Common myeloid progenitor, CD34-positive (primary cell): ENCODE data around the gene SPRYD4.

Source experiments
- CTCF ChIA-PET: fragments of 350-600 bp; sonication (Branson Sonifier 250); formaldehyde crosslinking; loops from one replicate; lab custom pipeline; 2021; ENCODE audit warnings: antibody characterized with exemption; lab: Charles Lee
- POLR2A ChIA-PET: fragments of 350-600 bp; sonication (Branson Sonifier 250); formaldehyde crosslinking; loops from one replicate; lab custom pipeline; 2021; ENCODE audit warnings: antibody characterized with exemption; lab: Charles Lee
- DNase-seq, 3 donors: peaks; one replicate each; pipeline versions ENCODE4 v3.0.0 to v3.0.0-alpha.2; 2013
- H3K27ac ChIP-seq, 2 experiments: 1 replicate in 1 of 2; 2 replicates in 1 of 2; pipeline ENCODE4 v1.7.0; 2013; ENCODE audit warnings: inconsistent platforms in 2 of 2, low read length in 2 of 2, mild to moderate bottlenecking in 2 of 2, low read depth in 1 of 2, moderate library complexity in 1 of 2; ENCODE audit not compliant: severe bottlenecking in 2 of 2, insufficient read depth in 1 of 2, poor library complexity in 1 of 2
- H3K27me3 ChIP-seq, 5 experiments: replicated peaks in 2 of 5; 1 replicate in 3 of 5; 2 replicates in 2 of 5; pipeline versions ENCODE4 v1.6.1 to v1.7.0; 2013; ENCODE audit warnings: low read length in 4 of 5, mild to moderate bottlenecking in 2 of 5, moderate library complexity in 2 of 5, inconsistent platforms in 1 of 5; ENCODE audit not compliant: insufficient read depth in 5 of 5, control insufficient read depth in 4 of 5
- H3K36me3 ChIP-seq, 4 experiments: 1 replicate in 2 of 4; 2 replicates in 2 of 4; pipeline versions ENCODE4 v1.6.1 to v1.7.0; 2013; ENCODE audit warnings: low read length in 3 of 4, control low read depth in 1 of 4, mild to moderate bottlenecking in 1 of 4; ENCODE audit not compliant: control insufficient read depth in 4 of 4, insufficient read depth in 4 of 4
- H3K4me1 ChIP-seq, 4 experiments: 1 replicate in 3 of 4; 2 replicates in 1 of 4; pipeline versions ENCODE4 v1.6.1 to v1.7.1; 2013; ENCODE audit warnings: low read length in 3 of 4, mild to moderate bottlenecking in 3 of 4, control low read depth in 1 of 4, inconsistent platforms in 1 of 4, moderate library complexity in 1 of 4; ENCODE audit not compliant: control insufficient read depth in 4 of 4, insufficient read depth in 4 of 4; ENCODE audit errors: control extremely low read depth in 1 of 4
- H3K4me3 ChIP-seq, 7 experiments: 1 replicate in 4 of 7; 2 replicates in 3 of 7; pipeline versions ENCODE4 v1.5.1 to v1.7.0; 2013; ENCODE audit warnings: mild to moderate bottlenecking in 7 of 7, low read length in 6 of 7, moderate library complexity in 6 of 7, inconsistent platforms in 2 of 7, low read depth in 2 of 7, control low read depth in 1 of 7; ENCODE audit not compliant: insufficient read depth in 4 of 7, control insufficient read depth in 1 of 7; ENCODE audit errors: extremely low read depth in 1 of 7
- H3K9me3 ChIP-seq, 5 experiments: 1 replicate in 4 of 5; 2 replicates in 1 of 5; pipeline versions ENCODE4 v1.6.1 to v1.7.1; 2013; ENCODE audit warnings: low read length in 4 of 5, mild to moderate bottlenecking in 2 of 5, inconsistent platforms in 1 of 5, low read depth in 1 of 5, moderate library complexity in 1 of 5; ENCODE audit not compliant: control insufficient read depth in 4 of 5, insufficient read depth in 2 of 5; ENCODE audit errors: control extremely low read depth in 1 of 5
- WGBS: methylation state at CpG from one replicate; pipeline ENCODE4 v1.1.5; 2013; ENCODE audit not compliant: insufficient coverage; 5-methylcytosine and 5-hydroxymethylcytosine counted together

The SPRYD4 gene

GRCh38 chr12:56476143-56476542 lies 7.8 kb downstream of the SPRYD4 start:
- Histone ChIP-seq H3K4me3 (no peak overlapping the region), H3K36me3 (peaks cover 0 to 21% (median 13%) of the 10 kb centered on the region in 4 experiments), H3K4me1 (peaks cover 0 to 12% (median 3%) of the 10 kb centered on the region in 4 experiments), H3K27me3 (no peaks in the 10 kb centered on the region), H3K9me3 (no peaks in the 10 kb centered on the region), H3K27ac (no peak overlapping the region)
- WGBS, result 96% methylated on average over 6 of the region's 6 CpGs
- no peak for DNase-seq
- POLR2A ChIA-PET, result no interaction called here
- CTCF ChIA-PET, result interaction anchor here (0.6 kb wide), 1 partner anchor 28 kb away, joined by 3 read pairs; no protein-coding TSS in a partner anchor

- H3K4me3 ChIP-seq, result no peak overlapping the region
- CTCF ChIA-PET, result no interaction called here
- no peak for DNase-seq
Observed at GRCh38 chr12:56476972-56477432, 8.6 kb downstream of the SPRYD4 start.

GRCh38 chr12:56477521-56478225 lies 9.3 kb downstream of the SPRYD4 start:
- DNase-seq, result no peak
- WGBS, result 96% methylated on average over 4 of the region's 6 CpGs
- Histone ChIP-seq H3K27ac (no peak overlapping the region), H3K4me3 (no peak overlapping the region), H3K36me3 (peaks cover 0 to 11% (median 4%) of the 10 kb centered on the region in 4 experiments), H3K27me3 (no peaks in the 10 kb centered on the region), H3K9me3 (no peaks in the 10 kb centered on the region), H3K4me1 (peaks cover 0 to 12% (median 3%) of the 10 kb centered on the region in 4 experiments)
- CTCF ChIA-PET, result interaction anchor here (1.2 kb wide), 1 partner anchor 34 kb away, joined by 3 read pairs; no protein-coding TSS in a partner anchor
- POLR2A ChIA-PET, result no interaction called here

More at GRCh38 chr12:56476972-56477432, 8.6 kb downstream of the SPRYD4 start:
- Histone ChIP-seq H3K27me3 (no peaks in the 10 kb centered on the region), H3K9me3 (no peaks in the 10 kb centered on the region), H3K27ac (no peak overlapping the region), H3K4me1 (peaks cover 0 to 12% (median 3%) of the 10 kb centered on the region in 4 experiments), H3K36me3 (peaks cover 0 to 14% (median 8%) of the 10 kb centered on the region in 4 experiments)
- POLR2A ChIA-PET, result no interaction called here
- 100% methylated on average over 1 of the region's 1 CpG for WGBS

- Histone ChIP-seq H3K4me1 (peaks cover 0 to 12% (median 3%) of the 10 kb centered on the region in 4 experiments), H3K4me3 (no peak overlapping the region), H3K27ac (no peak overlapping the region), H3K9me3 (no peaks in the 10 kb centered on the region), H3K27me3 (no peaks in the 10 kb centered on the region), H3K36me3 (peaks cover 0 to 2% (median under 1%) of the 10 kb centered on the region in 4 experiments)
- WGBS, result 100% methylated on average over 7 of the region's 7 CpGs
- CTCF ChIA-PET, result interaction anchor here (0.8 to 1.8 kb wide), 5 partner anchors 11 to 21 kb away, joined by 3 to 4 read pairs (median 4); no protein-coding TSS in a partner anchor
- DNase-seq, result no peak
- POLR2A ChIA-PET, result interaction anchor here (0.6 kb wide), 1 partner anchor 385 kb away, joined by 3 read pairs; no protein-coding TSS in a partner anchor
Observed at GRCh38 chr12:56479625-56480024, 11.2 kb downstream of the SPRYD4 start.

GRCh38 chr12:56484566-56484965 lies 16.2 kb downstream of the SPRYD4 start:
- peaks cover 3 to 27% (median 11%) of the 10 kb centered on the region in 5 experiments for H3K27me3 ChIP-seq
- no peak for DNase-seq
- H3K4me3 ChIP-seq, result no peak overlapping the region
- peaks cover 0 to 26% (median 18%) of the 10 kb centered on the region in 4 experiments for H3K4me1 ChIP-seq
- H3K9me3 ChIP-seq, result peaks cover 0 to 3% (median 0%) of the 10 kb centered on the region in 5 experiments
- WGBS, result no CpG with 5 or more reads among the region's 1 CpG
- ChIA-PET POLR2A (interaction anchor here (0.6 kb wide), 1 partner anchor 151 kb away, joined by 4 read pairs; no protein-coding TSS in a partner anchor), CTCF (interaction anchor here (1.4 to 2.0 kb wide), 2 partner anchors 11 to 181 kb away, joined by 4 to 5 read pairs; no protein-coding TSS in a partner anchor)
- no peaks in the 10 kb centered on the region for H3K36me3 ChIP-seq
- H3K27ac ChIP-seq, result no peak overlapping the region

- Histone ChIP-seq H3K27me3 (peaks cover 9 to 43% (median 16%) of the 10 kb centered on the region in 5 experiments), H3K9me3 (peaks cover 0 to 3% (median 0%) of the 10 kb centered on the region in 5 experiments), H3K36me3 (no peaks in the 10 kb centered on the region), H3K27ac (no peak overlapping the region), H3K4me3 (no peak overlapping the region), H3K4me1 (peaks cover 0 to 16% (median 15%) of the 10 kb centered on the region in 4 experiments)
- DNase-seq, result no peak
- ChIA-PET POLR2A (no interaction called here), CTCF (no interaction called here)
- 84% methylated on average over 6 of the region's 12 CpGs for WGBS
Observed at GRCh38 chr12:56486694-56487093, 18.3 kb downstream of the SPRYD4 start.
